ENCODE data around the gene GIMAP6. TPM values are rescaled to one million over a fixed set of nuclear protein-coding genes. Genes with fewer than 3 reads are reported as not detected.

The GIMAP6 gene
- total and polyA plus RNA-seq, 2 experiments from 2014 or later: 0.09 TPM; not detected in 1

GRCh38 chr7:150631084-150631826 is 930 bp downstream of the GIMAP6 start:
- Histone ChIP-seq H3K36me3 (no peaks in the 10 kb centered on the region), H3K27me3 (no peaks in the 10 kb centered on the region), H3K4me1 (ENCODE audit: low read depth) (peaks cover 8% of the 10 kb centered on the region), H3K27ac (no peak overlapping the region), H3K4me3 (no peak overlapping the region), H3K9me3 (ENCODE audit: low read depth) (no peaks in the 10 kb centered on the region)
- DNase-seq (ENCODE audit: low read depth in 1 of 2, low spot score in 1 of 2): no peak
- TF ChIP-seq, protein P1, sequence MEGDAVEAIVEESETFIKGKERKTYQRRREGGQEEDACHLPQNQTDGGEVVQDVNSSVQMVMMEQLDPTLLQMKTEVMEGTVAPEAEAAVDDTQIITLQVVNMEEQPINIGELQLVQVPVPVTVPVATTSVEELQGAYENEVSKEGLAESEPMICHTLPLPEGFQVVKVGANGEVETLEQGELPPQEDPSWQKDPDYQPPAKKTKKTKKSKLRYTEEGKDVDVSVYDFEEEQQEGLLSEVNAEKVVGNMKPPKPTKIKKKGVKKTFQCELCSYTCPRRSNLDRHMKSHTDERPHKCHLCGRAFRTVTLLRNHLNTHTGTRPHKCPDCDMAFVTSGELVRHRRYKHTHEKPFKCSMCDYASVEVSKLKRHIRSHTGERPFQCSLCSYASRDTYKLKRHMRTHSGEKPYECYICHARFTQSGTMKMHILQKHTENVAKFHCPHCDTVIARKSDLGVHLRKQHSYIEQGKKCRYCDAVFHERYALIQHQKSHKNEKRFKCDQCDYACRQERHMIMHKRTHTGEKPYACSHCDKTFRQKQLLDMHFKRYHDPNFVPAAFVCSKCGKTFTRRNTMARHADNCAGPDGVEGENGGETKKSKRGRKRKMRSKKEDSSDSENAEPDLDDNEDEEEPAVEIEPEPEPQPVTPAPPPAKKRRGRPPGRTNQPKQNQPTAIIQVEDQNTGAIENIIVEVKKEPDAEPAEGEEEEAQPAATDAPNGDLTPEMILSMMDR (IDR thresholded peaks at IDR 0.05; ENCODE audit: low read depth, low read length): no peak

- Histone ChIP-seq H3K27ac (peak overlapping the region; percentile 58), H3K9me3 (ENCODE audit: low read depth) (no peaks in the 10 kb centered on the region), H3K4me3 (no peak overlapping the region), H3K36me3 (no peaks in the 10 kb centered on the region), H3K27me3 (no peaks in the 10 kb centered on the region), H3K4me1 (ENCODE audit: low read depth) (peaks cover 8% of the 10 kb centered on the region)
- TF ChIP-seq, protein P1 (IDR thresholded peaks at IDR 0.05; ENCODE audit: low read depth, low read length): no peak
- peak in 1 of 2 donors; percentile 66 for DNase-seq (ENCODE audit: low read depth in 1 of 2, low spot score in 1 of 2)
Observed at GRCh38 chr7:150629347-150629746, 2.8 kb downstream of the GIMAP6 start.

- Histone ChIP-seq H3K36me3 (no peaks in the 10 kb centered on the region), H3K27me3 (no peaks in the 10 kb centered on the region), H3K27ac (no peak overlapping the region), H3K4me3 (no peak overlapping the region), H3K9me3 (ENCODE audit: low read depth) (no peaks in the 10 kb centered on the region), H3K4me1 (ENCODE audit: low read depth) (peaks cover 8% of the 10 kb centered on the region)
- TF ChIP-seq, protein P1 (IDR thresholded peaks at IDR 0.05; ENCODE audit: low read depth, low read length): no peak
- DNase-seq (ENCODE audit: low read depth in 1 of 2, low spot score in 1 of 2): no peak
Observed at GRCh38 chr7:150627959-150628358, 4.2 kb downstream of the GIMAP6 start.

DNA sequence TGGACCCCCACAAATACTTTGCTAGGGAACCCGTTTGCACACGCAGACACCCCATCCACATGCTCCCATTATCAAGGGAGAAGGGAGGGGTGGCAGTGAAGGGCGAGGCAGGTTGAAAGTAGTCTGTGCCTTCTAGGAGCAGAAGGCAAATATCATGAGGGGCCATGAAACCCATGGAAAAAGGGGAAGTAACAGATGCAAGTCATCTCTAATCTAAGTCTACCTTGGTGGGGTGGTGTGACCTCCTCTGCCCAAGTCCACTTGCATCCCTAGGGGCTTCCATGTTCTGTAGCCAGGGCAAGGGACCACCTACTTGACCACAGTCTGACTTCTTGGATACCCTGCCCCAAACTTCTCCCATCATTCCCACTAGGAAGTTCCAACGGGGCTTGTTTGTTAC is 5.5 kb downstream of the GIMAP6 start:
- Histone ChIP-seq H3K9me3 (ENCODE audit: low read depth) (no peaks in the 10 kb centered on the region), H3K4me1 (ENCODE audit: low read depth) (peaks cover 8% of the 10 kb centered on the region), H3K4me3 (no peak overlapping the region), H3K27ac (no peak overlapping the region), H3K36me3 (no peaks in the 10 kb centered on the region), H3K27me3 (no peaks in the 10 kb centered on the region)
- TF ChIP-seq, protein P1 (IDR thresholded peaks at IDR 0.05; ENCODE audit: low read depth, low read length): no peak
- no peak for DNase-seq (ENCODE audit: low read depth in 1 of 2, low spot score in 1 of 2)

DNA sequence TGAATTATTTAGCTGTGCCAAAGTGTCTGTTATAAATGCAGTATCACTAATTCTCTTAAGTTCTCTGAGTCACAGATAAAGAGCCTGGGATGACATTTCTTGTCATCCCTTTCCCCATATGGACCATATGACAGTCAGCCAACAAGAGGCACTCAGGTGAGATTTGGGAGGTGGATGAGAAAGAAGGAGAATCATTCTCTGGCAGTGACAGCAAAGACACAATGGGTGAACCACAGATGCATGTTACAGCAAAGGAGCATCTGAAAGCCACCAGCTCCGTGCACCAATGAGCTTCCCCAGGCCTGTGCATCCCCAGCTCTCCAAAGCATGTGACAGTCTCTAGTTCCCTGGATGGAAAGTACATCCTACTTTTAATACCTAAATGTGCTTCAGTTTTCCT is 10.8 kb downstream of the GIMAP6 start:
- TF ChIP-seq, protein P1 (IDR thresholded peaks at IDR 0.05; ENCODE audit: low read depth, low read length): no peak
- Histone ChIP-seq H3K4me3 (no peak overlapping the region), H3K27ac (no peak overlapping the region), H3K36me3 (no peaks in the 10 kb centered on the region), H3K4me1 (ENCODE audit: low read depth) (no peaks in the 10 kb centered on the region), H3K9me3 (ENCODE audit: low read depth) (no peaks in the 10 kb centered on the region), H3K27me3 (no peaks in the 10 kb centered on the region)
- no peak for DNase-seq (ENCODE audit: low read depth in 1 of 2, low spot score in 1 of 2)

Measured in cardiac muscle cell (in vitro differentiated cells and primary cell).